Raji (cell line): Measurements from ENCODE around the gene SARS2.

Source experiments
- POLR2A ChIP-seq: IDR thresholded peaks from 2 replicates; pipeline ENCODE4 v1.6.1; 2011; ENCODE audit warnings: low read depth, low read length, control low read depth; ENCODE audit not compliant: insufficient read depth

Gene SARS2

DNA sequence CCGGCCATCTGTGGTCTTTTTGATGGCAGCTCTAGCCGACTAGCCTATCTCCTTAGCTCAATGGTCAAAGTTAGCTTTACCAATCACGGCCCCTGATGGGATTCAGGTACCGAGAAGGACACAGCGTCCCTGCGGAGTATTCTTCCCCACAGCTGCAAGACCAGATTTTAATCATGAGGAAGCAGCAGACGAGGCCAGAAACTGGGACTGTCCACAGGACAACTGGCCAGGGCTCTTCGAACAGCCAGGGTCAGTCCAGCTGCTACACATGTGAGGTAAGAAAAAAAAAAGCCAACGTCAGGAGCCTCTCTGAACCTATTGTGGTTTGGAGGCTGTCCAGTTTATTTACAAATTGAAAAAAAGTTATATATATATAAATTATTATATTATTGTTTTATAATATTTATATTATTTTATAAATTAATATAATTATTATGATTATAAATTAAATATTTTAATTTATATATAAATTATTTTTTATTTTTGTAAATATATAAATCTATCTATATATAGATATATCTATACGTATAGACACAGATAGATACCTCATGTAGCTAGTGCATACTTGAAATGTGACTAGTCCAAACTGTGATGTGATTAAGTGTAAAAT is 63.3 kb downstream of the SARS2 start:
- TF ChIP-seq POLR2A: no peak
